H7 (cell line): Measurements from ENCODE around the gene INSC. TPM values are rescaled to one million over a fixed set of nuclear protein-coding genes. Genes with fewer than 3 reads are reported as not detected.

Experiments used
- DNase-seq: peaks from one replicate; pipeline ENCODE4 v3.0.0; 2012
- H3K27me3 ChIP-seq: 2 replicates; pipeline ENCODE4 v1.6.0; 2011; ENCODE audit warnings: mild to moderate bottlenecking, low read length; ENCODE audit not compliant: control insufficient read depth, insufficient read depth
- H3K36me3 ChIP-seq: replicated peaks from 2 replicates; pipeline ENCODE4 v1.5.1; 2011; ENCODE audit warnings: low read length; ENCODE audit not compliant: control insufficient read depth, insufficient read depth
- H3K4me3 ChIP-seq: 2 replicates; pipeline ENCODE4 v1.5.1; 2011; ENCODE audit warnings: low read depth, mild to moderate bottlenecking, control low read depth, low read length, moderate library complexity; ENCODE audit not compliant: insufficient read depth
- total RNA-seq: library from RNA; depleted of rRNA; stranded (reverse); fragments of >200 nt; shearing (Covaris generic); gene quantifications from 2 replicates; pipeline ENCODE4 v1.2.3, GENCODE V29; 2014

The INSC gene
- total RNA-seq, 1 experiment from 2014 or later, result not detected

- H3K4me3 ChIP-seq, result no peak overlapping the region
- no peaks in the 10 kb centered on the region for H3K36me3 ChIP-seq
- no peak for DNase-seq
- no peaks in the 10 kb centered on the region; the same call in 1 of the 2 replicates for H3K27me3 ChIP-seq
Observed at GRCh38 chr11:15197696-15198095, 83.0 kb downstream of the INSC start.

GRCh38 chr11:15198284-15198683 lies 83.6 kb downstream of the INSC start:
- no peak for DNase-seq
- Histone ChIP-seq H3K4me3 (no peak overlapping the region), H3K36me3 (no peaks in the 10 kb centered on the region), H3K27me3 (no peaks in the 10 kb centered on the region; the same call in 1 of the 2 replicates)

DNA sequence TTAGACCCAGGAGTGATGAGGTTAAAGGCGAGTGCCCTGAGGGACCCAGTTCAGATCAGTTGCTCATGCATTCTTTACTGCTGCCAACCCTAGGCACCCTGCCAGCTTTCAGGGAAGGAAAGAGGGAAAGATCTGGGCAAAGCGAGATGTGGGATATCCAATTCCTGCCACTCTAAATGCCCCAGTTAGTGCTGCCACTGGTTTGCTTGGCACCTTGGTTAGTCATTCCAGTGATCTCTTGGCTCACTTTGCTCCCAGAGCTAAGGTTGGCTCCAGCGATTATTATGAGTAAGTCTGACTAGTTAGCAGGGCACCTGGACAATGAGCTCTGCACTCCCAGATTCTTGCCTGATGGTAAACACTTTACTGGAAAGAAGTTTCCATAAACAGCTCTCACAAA lies 85.0 kb downstream of the INSC start:
- no peaks in the 10 kb centered on the region; the same call in 1 of the 2 replicates for H3K27me3 ChIP-seq
- no peaks in the 10 kb centered on the region for H3K36me3 ChIP-seq
- no peak overlapping the region for H3K4me3 ChIP-seq
- no peak for DNase-seq

DNA sequence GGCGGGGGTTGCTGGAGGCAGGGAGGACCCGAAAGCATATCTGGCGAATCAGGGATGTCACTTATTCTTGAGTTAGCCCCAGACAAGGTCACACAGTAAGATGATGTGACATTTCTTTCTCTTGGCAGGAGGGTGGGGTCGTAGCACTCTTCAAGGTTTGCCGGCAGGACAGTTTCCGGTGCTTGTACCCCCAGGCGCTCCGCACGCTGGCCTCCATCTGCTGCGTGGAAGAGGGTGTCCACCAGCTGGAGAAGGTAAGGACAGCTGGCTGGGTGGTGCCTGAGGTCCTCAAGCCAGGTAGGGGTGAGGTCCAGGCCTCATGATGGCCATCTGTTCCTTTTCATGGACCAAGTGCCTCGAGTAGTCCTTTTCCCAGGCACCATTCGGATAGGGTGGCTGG lies 86.0 kb downstream of the INSC start:
- no peaks in the 10 kb centered on the region for H3K36me3 ChIP-seq
- no peak overlapping the region for H3K4me3 ChIP-seq
- no peak for DNase-seq
- H3K27me3 ChIP-seq, result no peaks in the 10 kb centered on the region; the same call in 1 of the 2 replicates

- Histone ChIP-seq H3K36me3 (no peaks in the 10 kb centered on the region), H3K4me3 (no peak overlapping the region), H3K27me3 (no peaks in the 10 kb centered on the region; the same call in 1 of the 2 replicates)
- DNase-seq, result no peak
Observed at GRCh38 chr11:15201586-15201985, 86.9 kb downstream of the INSC start.

DNA sequence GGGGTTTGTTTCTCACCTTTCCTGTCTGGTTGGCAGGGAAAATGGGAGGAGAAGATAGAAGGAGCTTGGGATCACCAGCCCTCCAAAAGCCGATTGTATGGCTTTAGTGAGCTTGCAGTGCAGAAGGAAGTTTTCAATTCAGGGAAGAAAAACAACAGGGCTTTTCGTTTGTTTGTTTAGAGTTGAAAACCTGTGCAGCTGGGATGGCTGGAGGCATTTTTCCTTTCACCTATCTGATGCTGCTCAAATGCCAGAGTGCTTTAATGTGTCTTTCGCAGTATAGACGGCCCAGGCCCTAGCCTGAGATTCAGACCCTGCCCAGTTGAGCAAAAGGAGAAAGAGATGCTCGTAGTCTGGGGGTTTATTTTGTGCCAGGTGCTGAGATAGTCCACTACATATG lies 87.9 kb downstream of the INSC start:
- H3K27me3 ChIP-seq, result no peaks in the 10 kb centered on the region; the same call in 1 of the 2 replicates
- no peak overlapping the region for H3K4me3 ChIP-seq
- DNase-seq, result no peak
- H3K36me3 ChIP-seq, result no peaks in the 10 kb centered on the region

- H3K4me3 ChIP-seq, result no peak overlapping the region
- H3K36me3 ChIP-seq, result no peaks in the 10 kb centered on the region
- no peak for DNase-seq
- H3K27me3 ChIP-seq, result no peaks in the 10 kb centered on the region; the same call in 1 of the 2 replicates
Observed at GRCh38 chr11:15204711-15205110, 90.0 kb downstream of the INSC start.

GRCh38 chr11:15206791-15207190 lies 92.1 kb downstream of the INSC start:
- no peaks in the 10 kb centered on the region; the same call in 1 of the 2 replicates for H3K27me3 ChIP-seq
- no peaks in the 10 kb centered on the region for H3K36me3 ChIP-seq
- no peak overlapping the region for H3K4me3 ChIP-seq
- DNase-seq, result no peak

DNA sequence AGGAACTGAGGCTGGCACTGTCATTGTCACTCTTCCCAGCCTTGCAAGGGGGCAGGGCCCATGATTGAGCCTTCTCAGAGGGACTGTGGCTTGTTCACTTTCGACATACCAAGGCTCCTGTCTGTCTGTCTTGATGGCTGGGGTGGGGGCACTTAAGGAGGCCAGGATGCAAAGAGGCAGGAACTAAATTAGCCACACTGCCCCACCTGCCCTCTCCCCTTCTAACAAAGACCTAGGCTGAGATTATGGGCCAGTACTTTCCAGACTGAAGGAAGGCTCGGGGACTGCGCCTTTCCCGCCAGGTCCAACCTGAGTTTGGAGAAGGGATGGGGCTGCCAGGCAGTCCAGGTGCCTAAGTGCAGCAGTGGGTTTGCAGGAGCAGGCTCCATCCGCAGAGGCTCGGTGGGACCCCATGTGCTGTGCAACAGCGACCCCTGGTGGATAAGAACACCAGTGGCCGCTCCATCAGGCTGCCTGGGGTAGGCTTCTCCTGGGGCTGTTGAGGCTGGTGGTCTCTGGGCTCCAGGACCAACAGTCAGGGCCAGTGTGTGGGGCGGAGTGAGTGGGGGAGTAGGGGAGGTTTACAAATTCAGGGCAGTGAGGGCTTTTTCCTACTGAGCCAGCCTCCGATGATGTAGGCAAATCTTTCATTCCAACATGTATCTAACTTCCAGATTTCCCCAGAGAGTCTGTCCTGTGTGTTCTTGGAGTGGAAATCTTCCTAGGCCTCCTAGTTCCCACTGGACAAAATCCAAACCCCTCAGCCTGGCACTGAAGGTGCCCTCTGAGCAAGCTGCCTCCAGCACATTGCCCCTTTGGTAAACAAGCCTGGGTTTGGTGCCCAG lies 93.9 kb downstream of the INSC start:
- Histone ChIP-seq H3K36me3 (no peaks in the 10 kb centered on the region), H3K27me3 (no peaks in the 10 kb centered on the region), H3K4me3 (no peak overlapping the region)
- peak; percentile 91 for DNase-seq

GRCh38 chr11:15212876-15213275 lies 98.2 kb downstream of the INSC start:
- no peak for DNase-seq
- no peak overlapping the region for H3K4me3 ChIP-seq
- no peaks in the 10 kb centered on the region for H3K27me3 ChIP-seq
- no peaks in the 10 kb centered on the region for H3K36me3 ChIP-seq

- Histone ChIP-seq H3K36me3 (no peaks in the 10 kb centered on the region), H3K27me3 (no peaks in the 10 kb centered on the region), H3K4me3 (no peak overlapping the region)
- DNase-seq, result no peak
Observed at GRCh38 chr11:15213471-15214231, 98.9 kb downstream of the INSC start.

- Histone ChIP-seq H3K4me3 (no peak overlapping the region), H3K27me3 (no peaks in the 10 kb centered on the region), H3K36me3 (no peaks in the 10 kb centered on the region)
- DNase-seq, result no peak
Observed at GRCh38 chr11:15215005-15215404, 100.3 kb downstream of the INSC start.

DNA sequence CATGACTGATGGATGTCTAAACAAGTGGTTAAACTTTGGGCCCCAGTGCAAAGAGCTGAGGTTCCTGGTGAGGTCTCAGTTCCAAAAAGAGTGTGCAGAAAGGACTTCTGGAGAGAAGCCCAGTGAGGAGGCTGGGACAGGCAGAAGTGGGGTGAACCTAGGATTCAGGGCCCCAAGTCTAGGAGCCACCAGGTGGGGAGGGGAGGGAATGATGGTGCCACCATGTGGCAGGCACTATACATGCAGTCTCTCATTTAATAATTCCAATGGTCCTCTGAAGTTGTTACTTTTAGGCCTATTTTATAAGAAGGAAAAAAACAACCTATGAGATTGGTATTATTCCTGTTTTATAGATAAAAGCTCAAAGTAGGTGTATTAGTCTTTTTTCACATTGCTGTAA lies 102.0 kb downstream of the INSC start:
- peak; percentile 79 for DNase-seq

GRCh38 chr11:15217416-15217815 lies 102.7 kb downstream of the INSC start:
- no peak for DNase-seq
- Histone ChIP-seq H3K36me3 (no peaks in the 10 kb centered on the region), H3K27me3 (no peaks in the 10 kb centered on the region), H3K4me3 (no peak overlapping the region)

More for the DNA sequence above, 102.0 kb downstream of the INSC start:
- H3K36me3 ChIP-seq, result no peaks in the 10 kb centered on the region
- no peak overlapping the region for H3K4me3 ChIP-seq
- H3K27me3 ChIP-seq, result no peaks in the 10 kb centered on the region

DNA sequence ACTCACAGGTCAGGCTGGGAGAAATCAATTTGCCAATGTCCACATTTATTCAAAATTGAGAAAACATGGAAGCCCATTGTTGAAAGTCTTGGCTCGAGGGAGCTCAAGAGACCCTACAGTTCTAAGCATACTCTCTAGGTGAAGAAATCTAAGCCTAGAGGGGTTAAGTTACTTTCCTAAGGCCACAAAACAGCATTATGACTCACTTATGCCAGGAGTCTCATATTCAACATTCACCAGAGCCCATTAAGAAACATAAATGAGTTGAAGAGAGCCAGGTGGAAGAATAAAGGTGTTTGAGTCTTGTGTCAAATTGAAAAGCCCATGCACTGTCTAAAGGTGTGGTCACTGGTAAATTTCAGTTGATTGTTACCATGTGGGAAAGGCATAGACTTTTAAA lies 108.1 kb downstream of the INSC start:
- Histone ChIP-seq H3K36me3 (no peaks in the 10 kb centered on the region), H3K27me3 (no peaks in the 10 kb centered on the region), H3K4me3 (no peak overlapping the region)
- DNase-seq, result no peak
